ENCODE data around the gene NCMAP. TPM values are rescaled to one million over a fixed set of nuclear protein-coding genes. Genes with fewer than 3 reads are reported as not detected.
A peak's percentile ranks its signal among the peaks of the same experiment; 100 is the strongest.

NCMAP gene
- not detected in 3 replicates for total RNA-seq
- long read RNA-seq: 0 reads

- peaks cover 24% of the 10 kb centered on the region for H3K27me3 Mint-ChIP-seq (ENCODE audit: low read depth)
- DNase-seq (ENCODE audit: low spot score): peak; percentile 66
- no peak within 1 kb of the TSS for H3K4me3 Mint-ChIP-seq (ENCODE audit: unreplicated experiment)
- H3K27ac Mint-ChIP-seq (ENCODE audit: unreplicated experiment): no peak within 1 kb of the TSS
- TF ChIP-seq CTCF (IDR thresholded peaks at IDR 0.05): peak; percentile 16
- H3K9me3 Mint-ChIP-seq (ENCODE audit: low read depth): no peaks in the 10 kb centered on the region
- peaks cover 11% of the 10 kb centered on the region for H3K4me1 Mint-ChIP-seq (ENCODE audit: low read depth)
- no peaks in the 10 kb centered on the region for H3K36me3 Mint-ChIP-seq (ENCODE audit: low read depth)
Measured at GRCh38 chr1:24555591-24556413, at the start of gene NCMAP. TSS of gene NCMAP (plus strand) at chr1:24556087. CDS start at chr1:24595431, 39,344 bp downstream.

GRCh38 chr1:24506691-24507381, 49.1 kb upstream of the NCMAP start:
- TF ChIP-seq CTCF (IDR thresholded peaks at IDR 0.05): no peak
- Mint-ChIP-seq H3K27ac (ENCODE audit: unreplicated experiment) (no peak overlapping the region), H3K9me3 (ENCODE audit: low read depth) (peaks cover 5% of the 10 kb centered on the region), H3K4me3 (ENCODE audit: unreplicated experiment) (no peak overlapping the region), H3K27me3 (ENCODE audit: low read depth) (no peaks in the 10 kb centered on the region), H3K4me1 (ENCODE audit: low read depth) (peaks cover 16% of the 10 kb centered on the region), H3K36me3 (ENCODE audit: low read depth) (peaks cover 5% of the 10 kb centered on the region)
- no peak for DNase-seq (ENCODE audit: low spot score)

- no peaks in the 10 kb centered on the region for H3K27me3 Mint-ChIP-seq (ENCODE audit: low read depth)
- DNase-seq (ENCODE audit: low spot score): no peak
- TF ChIP-seq CTCF (IDR thresholded peaks at IDR 0.05): no peak
- no peak overlapping the region for H3K27ac Mint-ChIP-seq (ENCODE audit: unreplicated experiment)
- peaks cover 5% of the 10 kb centered on the region for H3K9me3 Mint-ChIP-seq (ENCODE audit: low read depth)
- peaks cover 13% of the 10 kb centered on the region for H3K4me1 Mint-ChIP-seq (ENCODE audit: low read depth)
- no peak overlapping the region for H3K4me3 Mint-ChIP-seq (ENCODE audit: unreplicated experiment)
- H3K36me3 Mint-ChIP-seq (ENCODE audit: low read depth): peaks cover 5% of the 10 kb centered on the region
Measured at GRCh38 chr1:24507405-24507804, 48.5 kb upstream of the NCMAP start.

GRCh38 chr1:24508911-24509310, 47.0 kb upstream of the NCMAP start:
- Mint-ChIP-seq H3K27ac (ENCODE audit: unreplicated experiment) (no peak overlapping the region), H3K36me3 (ENCODE audit: low read depth) (peaks cover 5% of the 10 kb centered on the region), H3K27me3 (ENCODE audit: low read depth) (no peaks in the 10 kb centered on the region), H3K4me3 (ENCODE audit: unreplicated experiment) (no peak overlapping the region), H3K9me3 (ENCODE audit: low read depth) (peaks cover 5% of the 10 kb centered on the region), H3K4me1 (ENCODE audit: low read depth) (peaks cover 7% of the 10 kb centered on the region)
- no peak for DNase-seq (ENCODE audit: low spot score)
- TF ChIP-seq CTCF (IDR thresholded peaks at IDR 0.05): no peak

- Mint-ChIP-seq H3K36me3 (ENCODE audit: low read depth) (peaks cover 7% of the 10 kb centered on the region), H3K27me3 (ENCODE audit: low read depth) (no peaks in the 10 kb centered on the region), H3K4me3 (ENCODE audit: unreplicated experiment) (no peak overlapping the region), H3K27ac (ENCODE audit: unreplicated experiment) (no peak overlapping the region), H3K9me3 (ENCODE audit: low read depth) (peaks cover 5% of the 10 kb centered on the region), H3K4me1 (ENCODE audit: low read depth) (peaks cover 12% of the 10 kb centered on the region)
- no peak for TF ChIP-seq CTCF (IDR thresholded peaks at IDR 0.05)
- no peak for DNase-seq (ENCODE audit: low spot score)
Measured at GRCh38 chr1:24513706-24514105, 42.2 kb upstream of the NCMAP start.
